Ovary (tissue), 9 donors: ENCODE data around the gene RAB40C. TPM values are rescaled to one million over a fixed set of nuclear protein-coding genes. Genes with fewer than 3 reads are reported as not detected.

ENCODE experiments used
- DNase-seq, 5 donors: peaks; one replicate each; pipeline ENCODE4 v3.0.0-alpha.2; 2019 to 2020
- H3K27ac ChIP-seq, 2 donors: fragments of 200-600 bp; one replicate each; pipeline versions ENCODE4 v1.5.1 to v1.8.0; 2019 to 2022
- H3K27me3 ChIP-seq: fragments of 200-600 bp; one replicate; pipeline ENCODE4 v1.8.0; 2022
- H3K36me3 ChIP-seq: fragments of 200-600 bp; sonication (generic); one replicate; pipeline ENCODE4 v1.5.1; 2019
- H3K4me1 ChIP-seq: one replicate; pipeline ENCODE4 v1.8.1; 2013; ENCODE audit warnings: mild to moderate bottlenecking, moderate library complexity; ENCODE audit not compliant: insufficient read depth
- H3K4me3 ChIP-seq: fragments of 200-600 bp; sonication (generic); one replicate; pipeline ENCODE4 v1.5.1; 2017
- H3K9me3 ChIP-seq, 2 donors: fragments of 200-600 bp in 1 of 2; sonication (generic) in 1 of 2; one replicate each; pipeline versions ENCODE4 v1.5.1 to v1.8.1; 2013 to 2019; ENCODE audit warnings: mild to moderate bottlenecking in 1 of 2, moderate library complexity in 1 of 2
- EP300 ChIP-seq: sonication (generic); formaldehyde crosslinking; IDR thresholded peaks from one replicate; pipeline ENCODE4 v1.6.1; 2017; ENCODE audit warnings: antibody characterized with exemption
- POLR2A ChIP-seq: fragments of 450-650 bp; IDR thresholded peaks from one replicate; pipeline ENCODE4 v1.6.1; 2017; ENCODE audit warnings: antibody characterized with exemption, mild to moderate bottlenecking, moderate library complexity
- WGBS, 3 donors: extraction: QIAGEN DNeasy Blood & Tissue Kit in 1 of 3; methylation state at CpG; one replicate each; pipeline versions ENCODE4 v1.1.5 to v1.1.7; 2013 to 2017; 5-methylcytosine and 5-hydroxymethylcytosine counted together
- intact Hi-C, 4 donors: fragments of 100-400 bp; cut with DNase I; formaldehyde crosslinking; loops; one replicate each; pipeline versions ENCODE4 v1.11.0 to v1.15.1; 2022 to 2023
- polyA plus RNA-seq, 2 donors: library from polyadenylated mRNA; stranded (reverse); fragments of 200-250 nt in 1 of 2; fragments of 350-450 nt in 1 of 2; fragmentation: Illumina TruSeq in 1 of 2; extraction: RNeasy Lipid Tissue Mini Kit (QIAGEN cat#74804) in 1 of 2; gene quantifications; one replicate each; pipeline ENCODE4 v1.2.3, GENCODE V29; 2013 to 2014
- total RNA-seq, 7 donors: library from RNA; depleted of rRNA in 2 of 7; stranded (reverse); fragments of >200 nt in 2 of 7; fragmentation: NEBNext Ultra II Directional in 3 of 7; extraction: Animal tissue kit (Norgen Biotek cat#: 25700) in 3 of 7; gene quantifications; one replicate each; pipeline versions ENCODE4 v1.1.0 to v1.2.4, GENCODE V29; 2016 to 2023
- TF ChIP-seq, protein P1 (sequence below), 3 donors: fragments of 450-650 bp in 2 of 3; fragments of 200-600 bp in 1 of 3; IDR thresholded peaks; one replicate each; pipeline versions ENCODE4 v1.5.1 to v1.8.0; 2016 to 2022; ENCODE audit warnings: antibody characterized with exemption in 3 of 3, mild to moderate bottlenecking in 1 of 3
- donor health status: DM: no; HTN: no; CAD: no; lungs with moderate emphysema.
- donor health status: DM: no; HTN: no; CAD: no.
- donor health status: Bipolar disorder and iron deficiency.
- donor health status: DM: yes; HTN: yes; CAD: no.
- donor health status: DM: no; HTN: no; CAD: no.
- donor health status: DM: yes; HTN: yes; CAD: no.

The RAB40C gene
- total and polyA plus RNA-seq, 9 donors: 1.9 to 24.1 (median 21.0) TPM

DNA sequence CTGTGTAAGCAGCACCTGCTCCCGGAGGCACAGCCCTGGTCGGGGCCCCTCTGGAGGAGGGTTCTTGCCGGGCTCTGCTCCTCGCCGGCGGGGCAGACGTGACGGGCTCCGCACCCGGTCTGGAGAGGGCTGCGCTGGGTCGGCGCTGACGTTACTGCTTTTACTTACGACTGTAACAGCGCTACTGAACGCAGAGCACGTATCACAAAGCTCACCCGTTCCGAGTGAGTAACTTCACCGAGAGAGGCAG lies 1.3 kb upstream of the RAB40C start:
- no peaks in the 10 kb centered on the region for H3K27me3 ChIP-seq
- TF ChIP-seq POLR2A: no peak
- TF ChIP-seq, protein P1, sequence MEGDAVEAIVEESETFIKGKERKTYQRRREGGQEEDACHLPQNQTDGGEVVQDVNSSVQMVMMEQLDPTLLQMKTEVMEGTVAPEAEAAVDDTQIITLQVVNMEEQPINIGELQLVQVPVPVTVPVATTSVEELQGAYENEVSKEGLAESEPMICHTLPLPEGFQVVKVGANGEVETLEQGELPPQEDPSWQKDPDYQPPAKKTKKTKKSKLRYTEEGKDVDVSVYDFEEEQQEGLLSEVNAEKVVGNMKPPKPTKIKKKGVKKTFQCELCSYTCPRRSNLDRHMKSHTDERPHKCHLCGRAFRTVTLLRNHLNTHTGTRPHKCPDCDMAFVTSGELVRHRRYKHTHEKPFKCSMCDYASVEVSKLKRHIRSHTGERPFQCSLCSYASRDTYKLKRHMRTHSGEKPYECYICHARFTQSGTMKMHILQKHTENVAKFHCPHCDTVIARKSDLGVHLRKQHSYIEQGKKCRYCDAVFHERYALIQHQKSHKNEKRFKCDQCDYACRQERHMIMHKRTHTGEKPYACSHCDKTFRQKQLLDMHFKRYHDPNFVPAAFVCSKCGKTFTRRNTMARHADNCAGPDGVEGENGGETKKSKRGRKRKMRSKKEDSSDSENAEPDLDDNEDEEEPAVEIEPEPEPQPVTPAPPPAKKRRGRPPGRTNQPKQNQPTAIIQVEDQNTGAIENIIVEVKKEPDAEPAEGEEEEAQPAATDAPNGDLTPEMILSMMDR (IDR thresholded peaks at IDR 0.05): no peak
- no peak for TF ChIP-seq EP300
- H3K4me3 ChIP-seq: peak overlapping the region; percentile 92
- intact Hi-C loops: loop anchor here in 1 of 4 donors (5.0 kb wide), 1 partner anchor 69 kb away; no protein-coding TSS in a partner anchor
- peak overlapping the region; percentile 89 to 97 for H3K27ac ChIP-seq
- peaks cover 13% of the 10 kb centered on the region for H3K4me1 ChIP-seq
- H3K36me3 ChIP-seq: no peaks in the 10 kb centered on the region
- DNase-seq: peak in 3 of 5 donors; percentile 44 to 69 (median 47)
- WGBS, 3 donors: 0 to 2% (median 1%) methylated on average over 21 of the region's 21 CpGs
- H3K9me3 ChIP-seq: no peaks in the 10 kb centered on the region

DNA sequence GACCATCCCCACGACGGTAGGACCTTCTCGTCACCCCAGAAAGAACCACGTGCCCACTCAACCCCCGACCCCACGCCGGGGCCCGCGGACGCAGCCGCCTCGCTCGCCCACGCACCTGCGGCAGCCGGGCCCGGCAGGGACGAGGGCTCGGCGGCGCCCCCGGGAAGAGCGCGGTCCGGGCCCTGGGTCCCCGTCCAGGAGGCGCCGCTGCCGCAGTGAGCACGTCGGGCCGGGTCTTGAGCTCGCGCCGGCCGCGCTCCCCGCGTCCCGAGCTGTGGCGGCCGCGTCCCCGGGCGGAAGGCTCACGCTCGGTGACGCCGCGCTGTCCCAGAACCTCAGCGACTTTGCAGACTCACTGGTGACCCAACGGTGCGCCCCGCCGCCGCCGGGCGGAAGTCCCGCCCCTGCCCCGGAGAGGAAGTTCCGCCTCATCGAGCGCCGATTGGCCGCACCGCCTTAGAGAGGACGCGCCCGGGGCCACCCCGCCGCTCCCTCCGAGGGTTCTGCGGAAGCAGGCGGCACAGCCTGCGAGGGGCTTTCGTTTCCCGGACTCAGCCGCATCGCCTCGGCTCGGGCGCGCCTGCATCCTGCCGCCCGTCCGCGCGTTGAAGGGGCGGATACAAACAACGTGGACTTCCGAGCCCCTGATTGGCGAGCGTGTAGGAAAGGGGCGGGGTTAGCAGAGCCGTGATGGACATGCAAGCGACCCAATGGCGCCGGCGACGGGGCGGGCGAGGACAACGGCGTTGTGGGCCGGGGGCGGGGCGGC lies 793 bp upstream of the RAB40C start:
- peak; percentile 69 for TF ChIP-seq POLR2A
- no peak for TF ChIP-seq EP300
- no peaks in the 10 kb centered on the region for H3K36me3 ChIP-seq
- peaks cover 13% of the 10 kb centered on the region for H3K4me1 ChIP-seq
- intact Hi-C loops: loop anchor here in 1 of 4 donors (5.0 kb wide), 1 partner anchor 68 kb away; no protein-coding TSS in a partner anchor
- DNase-seq: peak; percentile 97 to 99 (median 98)
- peak overlapping the region; percentile 92 for H3K4me3 ChIP-seq
- H3K27me3 ChIP-seq: no peaks in the 10 kb centered on the region
- WGBS, 3 donors: 0 to 1% (median 1%) methylated on average over 90 to 107 of the region's 107 CpGs
- peak overlapping the region; percentile 89 to 97 for H3K27ac ChIP-seq
- H3K9me3 ChIP-seq: no peaks in the 10 kb centered on the region

DNA sequence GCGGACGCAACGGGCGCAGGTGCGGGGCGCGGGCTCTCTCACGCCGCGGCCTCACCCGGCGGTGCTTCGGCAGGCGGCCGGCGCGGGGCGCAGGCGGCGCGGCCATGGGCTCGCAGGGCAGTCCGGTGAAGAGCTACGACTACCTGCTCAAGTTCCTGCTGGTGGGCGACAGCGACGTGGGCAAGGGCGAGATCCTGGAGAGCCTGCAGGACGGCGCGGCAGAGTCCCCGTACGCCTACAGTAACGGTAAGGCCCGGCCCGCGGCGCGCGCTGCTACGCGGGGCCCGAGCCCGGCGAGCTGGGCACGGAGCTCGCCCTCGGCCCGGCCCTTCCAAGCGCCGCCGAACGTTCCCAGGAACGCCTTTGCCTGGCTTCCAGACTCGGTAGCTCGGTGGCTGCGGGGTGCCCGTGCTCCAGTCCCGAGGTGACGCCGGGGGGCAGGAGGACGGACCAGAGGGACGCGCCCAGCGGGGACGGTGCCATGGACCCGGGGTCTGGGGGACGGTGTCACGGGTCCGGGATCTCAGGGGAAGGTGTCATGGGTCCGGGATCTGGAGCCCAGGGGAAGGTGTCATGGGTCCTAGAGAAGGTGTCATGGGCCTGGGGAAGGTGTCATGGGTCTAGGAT lies 435 bp downstream of the RAB40C start:
- no peaks in the 10 kb centered on the region for H3K36me3 ChIP-seq
- peaks cover 13% of the 10 kb centered on the region for H3K4me1 ChIP-seq
- intact Hi-C loops: loop anchor here in 2 of 4 donors (5.0 kb wide), 2 partner anchors 37 to 47 kb away; partner anchors contain the start of gene METTL26 (in 1 of the 2)
- WGBS, 3 donors: 0 to 1% (median 0%) methylated on average over 31 to 71 of the region's 71 CpGs
- H3K27ac ChIP-seq: peak overlapping the region; percentile 41 to 80
- peak; percentile 43 to 73 (median 62) for DNase-seq
- TF ChIP-seq, protein P1 (IDR thresholded peaks at IDR 0.05): no peak
- TF ChIP-seq POLR2A (no peak), EP300 (no peak)
- H3K27me3 ChIP-seq: no peaks in the 10 kb centered on the region
- no peaks in the 10 kb centered on the region for H3K9me3 ChIP-seq
- H3K4me3 ChIP-seq: peak overlapping the region; percentile 86

DNA sequence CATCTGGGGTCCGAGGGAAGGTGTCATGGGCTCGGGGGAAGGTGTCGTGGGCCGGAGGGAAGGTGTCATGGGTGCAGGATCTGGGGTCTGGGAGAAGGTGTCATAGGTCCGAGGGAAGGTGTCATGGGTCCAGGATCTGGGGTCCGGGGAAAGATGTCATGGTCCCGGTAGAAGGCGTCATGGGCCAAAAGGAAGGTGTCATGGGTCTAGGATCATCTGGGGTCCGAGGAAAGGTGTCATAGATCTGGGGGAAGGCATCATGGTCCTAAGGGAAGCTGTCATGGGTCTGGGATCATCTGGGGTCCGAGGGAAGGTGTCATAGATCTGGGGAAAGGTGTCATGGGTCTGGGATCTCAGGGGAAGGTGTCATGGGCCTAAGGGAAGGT lies 942 bp downstream of the RAB40C start:
- 31 to 46% (median 39%) methylated on average over 10 of the region's 10 CpGs for WGBS, 3 donors
- no peaks in the 10 kb centered on the region for H3K9me3 ChIP-seq
- intact Hi-C loops: loop anchor here in 2 of 4 donors (5.0 kb wide), 2 partner anchors 36 to 46 kb away; partner anchors contain the start of gene METTL26 (in 1 of the 2)
- TF ChIP-seq, protein P1 (IDR thresholded peaks at IDR 0.05): no peak
- TF ChIP-seq EP300 (no peak), POLR2A (no peak)
- H3K4me1 ChIP-seq: peaks cover 13% of the 10 kb centered on the region
- no peak for DNase-seq
- no peak overlapping the region for H3K27ac ChIP-seq
- H3K4me3 ChIP-seq: peak overlapping the region; percentile 86
- H3K36me3 ChIP-seq: no peaks in the 10 kb centered on the region
- no peaks in the 10 kb centered on the region for H3K27me3 ChIP-seq
